ENCODE measurements around the gene MAPK10. TPM values are rescaled to one million over a fixed set of nuclear protein-coding genes. Genes with fewer than 3 reads are reported as not detected.

The MAPK10 gene
- total and polyA plus RNA-seq, 2 of the 8 experiments (the other 6 are each of a cell fraction or from before 2014, with no cell fraction given) = 2.5 to 3.1 TPM

GRCh38 chr4:86344127-86344526, 15.7 kb downstream of the MAPK10 start:
- no peak for TF ChIP-seq TBP (IDR thresholded peaks at IDR 0.05; ENCODE audit: low read depth, low read length)
- TF ChIP-seq BACH1 (IDR thresholded peaks at IDR 0.05; ENCODE audit: low read length) = no peak
- TF ChIP-seq TAF1 (IDR thresholded peaks at IDR 0.05; ENCODE audit: low read depth, low read length) = no peak
- no peak for TF ChIP-seq CTCF (IDR thresholded peaks at IDR 0.05; ENCODE audit: control extremely low read depth in 1 of 3, insufficient read depth in 1 of 3, low read depth in 1 of 3, low read length in 3 of 3)
- TF ChIP-seq POU5F1 (IDR thresholded peaks at IDR 0.05; ENCODE audit: low read depth, low read length) = no peak
- no peak for TF ChIP-seq RXRA (IDR thresholded peaks at IDR 0.05; ENCODE audit: insufficient read depth, low read depth, low read length)
- no peak for TF ChIP-seq ASH2L (IDR thresholded peaks at IDR 0.05; ENCODE audit: low read length)
- no peak for TF ChIP-seq SP2 (IDR thresholded peaks at IDR 0.05; ENCODE audit: low read length)
- no peak for TF ChIP-seq GABPA (IDR thresholded peaks at IDR 0.05; ENCODE audit: borderline replicate concordance, insufficient read depth, low read length)
- TF ChIP-seq ZNF274 (IDR thresholded peaks at IDR 0.05; ENCODE audit: borderline replicate concordance, extremely low read depth, low read length) = no peak
- TF ChIP-seq RBBP5 (IDR thresholded peaks at IDR 0.05; ENCODE audit: borderline replicate concordance, low read depth, low read length) = no peak
- TF ChIP-seq CEBPB (IDR thresholded peaks at IDR 0.05; ENCODE audit: low read depth, low read length) = no peak
- FAIRE-seq = no peak
- no peaks in the 10 kb centered on the region for H4K20me1 ChIP-seq (replicated peaks in 1 of 2; ENCODE audit: control insufficient read depth in 1 of 2, insufficient read depth in 2 of 2, low read length in 2 of 2)

More at GRCh38 chr4:86344127-86344526, 15.7 kb downstream of the MAPK10 start:
- no peak overlapping the region for H4K8ac ChIP-seq (ENCODE audit: extremely low read depth, insufficient read depth, low read length)
- no peak overlapping the region for H2AK5ac ChIP-seq (ENCODE audit: low read depth, low read length)
- no peaks in the 10 kb centered on the region for H3K79me1 ChIP-seq (ENCODE audit: low read depth, low read length)
- no peak overlapping the region for H2AFZ ChIP-seq (ENCODE audit: low read length)
- no peak overlapping the region for H2BK5ac ChIP-seq (ENCODE audit: low read depth, low read length)
- H3K14ac ChIP-seq (ENCODE audit: insufficient read length) = no peak overlapping the region
- no peak overlapping the region for H2BK12ac ChIP-seq (ENCODE audit: low read depth, low read length)
- 90% methylated on average over 3 of the region's 3 CpGs; no CpG with 5 or more reads in 1 of the 2 experiments for WGBS, 2 experiments (ENCODE audit: extremely low coverage in 1 of 2, insufficient coverage in 1 of 2, insufficient read length in 1 of 2, insufficient replicate concordance in 2 of 2, low coverage in 1 of 2, low lambda C conversion rate in 2 of 2, missing lambda C conversion rate in 1 of 2)
- no peak overlapping the region; the same call in 1 of the 2 replicates for H3K18ac ChIP-seq (ENCODE audit: extremely low read depth, low read length)
- H2BK15ac ChIP-seq (ENCODE audit: low read length) = no peak overlapping the region; the same call in 1 of the 2 replicates
- DNase-seq (ENCODE audit: low read depth in 1 of 2, low spot score in 2 of 2) = no peak
- no peaks in the 10 kb centered on the region; a peak in 1 of 7 replicates for H3K4me1 ChIP-seq (replicated peaks in 1 of 4; ENCODE audit: control insufficient read depth in 3 of 4, insufficient read depth in 4 of 4, low read length in 3 of 4)
- no peak overlapping the region for H3K9ac ChIP-seq (replicated peaks in 1 of 4; ENCODE audit: extremely low read depth in 1 of 4, low read depth in 3 of 4, low read length in 3 of 4)
- no peaks in the 10 kb centered on the region for H3K36me3 ChIP-seq (ENCODE audit: control insufficient read depth in 2 of 4, insufficient read depth in 4 of 4, low read length in 3 of 4)
- H3K27me3 ChIP-seq (replicated peaks in 1 of 4; ENCODE audit: control insufficient read depth in 3 of 4, extremely low read depth in 1 of 4, insufficient read depth in 3 of 4, low read length in 3 of 4) = no peaks in the 10 kb centered on the region
- no peaks in the 10 kb centered on the region for H3K79me2 ChIP-seq (ENCODE audit: control insufficient read depth in 1 of 2, insufficient read depth in 2 of 2, low read length in 2 of 2)
- POLR2A ChIA-PET (ENCODE audit: partially characterized antibody) = no interaction called here
- no peak overlapping the region for H3K4me3 ChIP-seq (ENCODE audit: extremely low read depth in 1 of 4, insufficient read depth in 2 of 4, low read depth in 3 of 4, low read length in 4 of 4)
- H3K23me2 ChIP-seq (ENCODE audit: low read depth, low read length) = no peaks in the 10 kb centered on the region
- no peak overlapping the region for H4K5ac ChIP-seq (ENCODE audit: insufficient read length, low read depth, low read length)
- H3K56ac ChIP-seq (replicated peaks; ENCODE audit: insufficient read length, low read depth, low read length) = no peak overlapping the region
- no peak overlapping the region for H4K91ac ChIP-seq (replicated peaks; ENCODE audit: insufficient read length, low read length)
- H3K27ac ChIP-seq (ENCODE audit: low read depth, low read length) = no peak overlapping the region
- CTCF ChIA-PET (ENCODE audit: partially characterized antibody) = no interaction called here
- H3K4ac ChIP-seq (replicated peaks; ENCODE audit: insufficient read length, low read depth, low read length) = no peak overlapping the region
- no peaks in the 10 kb centered on the region for H3K9me3 ChIP-seq (ENCODE audit: insufficient read depth in 2 of 2, low read depth in 1 of 2, low read length in 1 of 2)
- H2BK120ac ChIP-seq (replicated peaks; ENCODE audit: low read depth, low read length) = no peak overlapping the region
- no peak overlapping the region for H3K4me2 ChIP-seq (ENCODE audit: insufficient read depth in 1 of 2, low read depth in 2 of 2, low read length in 2 of 2)
- no peak overlapping the region for H2BK20ac ChIP-seq (ENCODE audit: low read length)
- no peak overlapping the region for H3K23ac ChIP-seq (ENCODE audit: insufficient read length)
